GM10847 (cell line): ENCODE data around the gene ECE2.

ENCODE experiments used
- POLR2A ChIP-seq: IDR thresholded peaks from 2 replicates; pipeline ENCODE4 v1.6.1; 2011; ENCODE audit not compliant: insufficient read length; ENCODE audit errors: extremely low read depth

ECE2 gene

GRCh38 chr3:184255291-184256039, 20.4 kb upstream of the ECE2 start:
- no peak for TF ChIP-seq POLR2A

GRCh38 chr3:184257083-184257915, 18.5 kb upstream of the ECE2 start:
- no peak for TF ChIP-seq POLR2A

- no peak for TF ChIP-seq POLR2A
Measured at GRCh38 chr3:184258926-184259325, 16.9 kb upstream of the ECE2 start.

DNA sequence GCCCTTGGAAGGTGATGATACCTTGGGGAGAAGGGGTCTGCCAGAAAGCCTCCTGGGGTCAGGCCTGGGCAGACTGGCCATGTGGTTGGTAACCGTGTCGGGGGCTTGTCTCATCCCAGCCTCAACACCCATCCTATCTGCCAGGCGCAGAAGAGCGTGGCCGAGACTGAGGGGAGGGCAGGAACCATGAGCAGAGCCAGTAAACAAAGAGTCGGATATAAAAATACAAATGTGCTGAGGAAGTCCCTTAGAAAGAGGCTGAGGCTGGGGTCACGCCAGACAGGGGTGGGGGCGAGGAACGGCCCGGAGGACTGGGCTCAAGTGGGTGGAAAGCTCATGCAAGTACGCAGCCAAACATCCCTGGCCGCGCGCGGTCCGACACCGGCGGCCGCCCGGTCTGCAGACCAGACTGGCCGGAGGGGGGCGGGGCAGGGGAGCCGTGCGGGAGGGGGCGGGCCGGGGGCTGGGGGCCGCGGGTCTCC, 16.4 kb upstream of the ECE2 start:
- no peak for TF ChIP-seq POLR2A

GRCh38 chr3:184259878-184260723, 15.7 kb upstream of the ECE2 start:
- TF ChIP-seq POLR2A, result no peak

GRCh38 chr3:184260724-184261269, 15.0 kb upstream of the ECE2 start:
- TF ChIP-seq POLR2A, result no peak

- no peak for TF ChIP-seq POLR2A
Measured at GRCh38 chr3:184261270-184261853, 14.5 kb upstream of the ECE2 start, which contains the start of gene CAMK2N2. Gene CAMK2N2 (minus strand): TSS chr3:184261553. CDS start chr3:184261285, 268 bp downstream.

DNA sequence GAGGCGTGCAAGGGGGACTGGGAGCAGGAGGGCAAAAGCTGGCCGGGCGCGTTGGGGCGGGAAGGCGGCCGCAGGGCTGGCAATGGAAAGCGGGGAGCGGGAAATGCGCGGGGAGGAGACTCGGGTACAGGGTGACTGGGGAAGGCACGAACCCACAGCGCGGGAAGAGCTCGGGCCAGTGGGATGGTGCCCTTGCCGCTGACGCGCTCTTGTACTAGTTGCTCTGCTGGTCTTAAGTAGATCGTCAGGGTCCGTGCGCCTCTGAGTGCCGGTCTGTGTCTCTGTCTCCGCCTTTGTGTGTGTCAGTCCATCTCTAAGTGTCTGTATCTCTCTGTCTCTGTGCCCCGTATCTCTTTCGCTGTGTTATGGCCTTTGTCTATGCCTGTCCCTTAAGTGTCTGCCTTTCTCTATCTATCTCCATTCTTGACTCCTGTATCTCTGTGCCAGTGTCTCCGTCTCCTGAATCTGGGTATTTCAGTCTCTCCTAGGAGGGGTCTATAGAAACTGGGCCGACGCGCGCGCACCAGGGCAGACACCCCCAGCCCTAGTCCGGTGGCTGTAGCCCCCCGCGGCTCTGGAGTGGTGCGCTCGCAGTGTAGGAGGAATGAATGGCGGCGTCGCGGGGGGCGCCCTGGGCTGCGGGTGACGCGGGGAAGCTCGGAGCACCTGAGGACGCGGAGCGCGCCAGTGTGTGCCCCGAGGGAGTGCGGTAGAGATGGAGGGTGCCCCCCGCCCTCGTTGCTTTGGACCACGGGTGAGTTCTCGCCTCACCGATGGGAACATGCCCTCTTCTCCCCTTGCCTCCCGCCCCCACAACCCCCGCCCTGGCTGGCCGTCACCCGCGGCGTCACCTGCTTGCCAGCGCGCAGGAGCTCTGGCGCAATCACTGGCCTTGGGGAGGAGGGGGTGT, 13.7 kb upstream of the ECE2 start:
- TF ChIP-seq POLR2A, result no peak

DNA sequence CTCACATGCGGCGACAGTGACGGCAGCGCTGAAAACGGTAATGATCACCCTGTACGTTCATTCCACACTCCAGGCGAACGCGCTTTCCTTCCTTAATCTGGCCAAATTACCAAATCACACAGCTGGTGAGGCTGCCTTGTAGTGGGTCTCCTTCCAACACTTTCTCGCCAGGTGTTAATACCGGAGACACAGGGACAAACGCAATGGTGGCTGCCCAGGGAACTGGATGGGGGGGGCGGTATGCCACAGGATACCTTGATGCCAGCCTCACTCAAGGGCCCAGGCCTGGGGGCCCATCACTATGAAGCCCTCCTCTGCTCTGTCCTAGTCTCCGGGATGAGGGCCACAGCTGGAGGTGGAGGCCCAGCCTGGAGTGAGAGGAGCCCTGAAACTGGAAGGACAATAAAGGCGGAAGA, 13.1 kb upstream of the ECE2 start:
- TF ChIP-seq POLR2A, result no peak

DNA sequence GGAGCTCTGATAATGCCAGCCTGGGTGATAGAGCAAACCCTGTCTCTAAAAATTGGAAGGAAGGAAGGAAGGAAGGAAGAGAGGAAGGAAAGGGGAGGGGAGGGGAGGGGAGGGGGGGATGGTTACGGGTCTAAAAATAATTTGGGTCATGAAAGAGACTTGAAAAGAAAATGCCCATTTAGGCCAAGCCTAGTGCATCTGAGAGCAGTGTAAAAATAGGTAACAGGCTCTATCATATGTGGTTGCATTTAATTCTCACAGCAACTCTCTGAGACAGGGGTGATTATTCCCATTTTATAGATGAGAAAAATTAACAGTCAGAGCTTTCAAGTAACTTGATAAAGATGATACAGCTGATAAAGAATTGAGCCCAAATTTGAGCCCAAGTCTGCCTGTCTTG, 3.6 kb upstream of the ECE2 start:
- TF ChIP-seq POLR2A, result no peak

- TF ChIP-seq POLR2A, result no peak
Measured at GRCh38 chr3:184275381-184275701, 481 bp upstream of the ECE2 start.

GRCh38 chr3:184277366-184277765, 1.5 kb downstream of the ECE2 start:
- no peak for TF ChIP-seq POLR2A

GRCh38 chr3:184282941-184283340, 7.1 kb downstream of the ECE2 start:
- no peak for TF ChIP-seq POLR2A

DNA sequence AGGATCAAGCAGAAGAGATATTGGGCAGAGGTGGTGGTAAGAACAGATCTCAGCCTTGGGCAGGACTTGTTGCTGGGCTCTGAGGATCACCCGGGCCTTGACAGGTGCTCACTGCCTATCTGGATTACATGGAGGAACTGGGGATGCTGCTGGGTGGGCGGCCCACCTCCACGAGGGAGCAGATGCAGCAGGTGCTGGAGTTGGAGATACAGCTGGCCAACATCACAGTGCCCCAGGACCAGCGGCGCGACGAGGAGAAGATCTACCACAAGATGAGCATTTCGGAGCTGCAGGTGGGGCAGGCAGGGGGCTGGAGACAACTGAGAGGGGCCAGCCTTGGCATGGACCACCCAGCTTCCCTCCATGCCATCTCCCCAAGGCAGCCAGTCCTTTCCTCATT, 7.9 kb downstream of the ECE2 start:
- no peak for TF ChIP-seq POLR2A
